HEK293 (cell line): Measurements from ENCODE around the gene UBA3.

Source experiments
- CTCF ChIA-PET: fragments of 350-600 bp; formaldehyde crosslinking; extraction: SDS; loops from one replicate; lab custom pipeline; 2021; ENCODE audit warnings: antibody characterized with exemption; lab: Yijun Ruan, JAX
- POLR2A ChIA-PET: fragments of 300-600 bp; formaldehyde crosslinking; extraction: SDS; loops from one replicate; lab custom pipeline; 2020; ENCODE audit warnings: antibody characterized with exemption, inconsistent platforms; lab: Yijun Ruan, JAX
- H3K27ac ChIP-seq: fragments of 200-500 bp; sonication (Bioruptor generic); 2 replicates; pipeline ENCODE4 v1.5.1; 2014; ENCODE audit warnings: low read depth, low read length, control low read depth, inconsistent platforms; ENCODE audit errors: extremely low read depth
- H3K36me3 ChIP-seq, 2 experiments: fragments of 200-500 bp in 1 of 2; sonication (Bioruptor generic) in 1 of 2; 1 replicate in 1 of 2; 2 replicates in 1 of 2; pipeline ENCODE4 v1.5.1; 2014 to 2017; ENCODE audit warnings: inconsistent platforms in 2 of 2, low read length in 2 of 2; ENCODE audit not compliant: control insufficient read depth in 2 of 2, insufficient read depth in 1 of 2
- H3K4me1 ChIP-seq: fragments of 200-500 bp; sonication (Bioruptor generic); 2 replicates; pipeline ENCODE4 v1.5.1; 2014; ENCODE audit warnings: mild to moderate bottlenecking, low read length, inconsistent platforms; ENCODE audit not compliant: control insufficient read depth, insufficient read depth
- H3K4me3 ChIP-seq: 2 replicates; pipeline ENCODE4 v1.5.1; 2011; ENCODE audit warnings: low read depth, mild to moderate bottlenecking, control low read depth, low read length, moderate library complexity
- H3K9me3 ChIP-seq: fragments of 200-500 bp; sonication (Bioruptor generic); 2 replicates; pipeline ENCODE4 v1.5.1; 2014; ENCODE audit warnings: low read depth, low read length, inconsistent platforms; ENCODE audit not compliant: control insufficient read depth, insufficient read depth
- BCL11B ChIP-seq: fragments of 450-650 bp; formaldehyde crosslinking; IDR thresholded peaks from 2 replicates; pipeline ENCODE4 v1.5.1; 2016; ENCODE audit warnings: low read depth, missing biosample characterization, missing genetic modification characterization
- KLF7 ChIP-seq: fragments of 450-650 bp; formaldehyde crosslinking; IDR thresholded peaks from 2 replicates; pipeline ENCODE4 v1.5.1; 2016; ENCODE audit warnings: missing biosample characterization, missing genetic modification characterization, borderline replicate concordance
- MEIS1 ChIP-seq: sonication (generic); formaldehyde crosslinking; IDR thresholded peaks from 2 replicates; pipeline ENCODE4 v1.8.1; 2022; ENCODE audit warnings: missing genetic modification reagents, mild to moderate bottlenecking, borderline replicate concordance
- SCRT1 ChIP-seq: fragments of 450-650 bp; formaldehyde crosslinking; IDR thresholded peaks from 2 replicates; pipeline ENCODE4 v1.5.1; 2016; ENCODE audit warnings: missing biosample characterization, missing genetic modification characterization, borderline replicate concordance
- SCRT2 ChIP-seq: fragments of 450-650 bp; formaldehyde crosslinking; IDR thresholded peaks from 2 replicates; pipeline ENCODE4 v1.5.1; 2016; ENCODE audit warnings: missing biosample characterization, missing genetic modification characterization
- TRIM28 ChIP-seq: IDR thresholded peaks from 2 replicates; pipeline ENCODE4 v1.6.1; 2011; ENCODE audit warnings: low read length, control low read depth, borderline replicate concordance
- ZEB2 ChIP-seq: fragments of 450-650 bp; formaldehyde crosslinking; IDR thresholded peaks from 2 replicates; pipeline ENCODE4 v1.5.1; 2016; ENCODE audit warnings: missing biosample characterization, missing genetic modification characterization
- ZFP37 ChIP-seq: fragments of 450-650 bp; formaldehyde crosslinking; IDR thresholded peaks from 2 replicates; pipeline ENCODE4 v1.5.1; 2016; ENCODE audit warnings: missing biosample characterization, missing genetic modification characterization
- ZNF10 ChIP-seq: fragments of 450-650 bp; formaldehyde crosslinking; IDR thresholded peaks from 2 replicates; pipeline ENCODE4 v1.5.1; 2017; ENCODE audit warnings: missing biosample characterization, missing genetic modification characterization
- ZNF114 ChIP-seq: fragments of 450-650 bp; formaldehyde crosslinking; IDR thresholded peaks from 2 replicates; pipeline ENCODE4 v1.5.0; 2017; ENCODE audit warnings: missing biosample characterization, missing genetic modification characterization
- ZNF132 ChIP-seq: fragments of 450-650 bp; formaldehyde crosslinking; IDR thresholded peaks from 2 replicates; pipeline ENCODE4 v1.5.1; 2017; ENCODE audit warnings: missing biosample characterization, missing genetic modification characterization, borderline replicate concordance
- ZNF184 ChIP-seq: fragments of 450-650 bp; IDR thresholded peaks from 2 replicates; pipeline ENCODE4 v1.5.1; 2018; ENCODE audit warnings: missing biosample characterization, mild to moderate bottlenecking, missing genetic modification characterization
- ZNF23 ChIP-seq: fragments of 450-650 bp; formaldehyde crosslinking; IDR thresholded peaks from 2 replicates; pipeline ENCODE4 v1.5.1; 2016; ENCODE audit warnings: missing biosample characterization, missing genetic modification characterization, borderline replicate concordance
- ZNF394 ChIP-seq: fragments of 450-650 bp; formaldehyde crosslinking; IDR thresholded peaks from 2 replicates; pipeline ENCODE4 v1.5.1; 2016; ENCODE audit warnings: missing biosample characterization, missing genetic modification characterization, mild to moderate bottlenecking, moderate library complexity, borderline replicate concordance
- ZNF621 ChIP-seq: fragments of 450-650 bp; formaldehyde crosslinking; IDR thresholded peaks from 2 replicates; pipeline ENCODE4 v1.5.1; 2017; ENCODE audit warnings: missing biosample characterization, missing genetic modification characterization
- ZNF654 ChIP-seq: fragments of 450-650 bp; formaldehyde crosslinking; IDR thresholded peaks from 2 replicates; pipeline ENCODE4 v1.5.1; 2016; ENCODE audit warnings: low read depth, missing biosample characterization, missing genetic modification characterization
- ZNF677 ChIP-seq: fragments of 450-650 bp; IDR thresholded peaks from 2 replicates; pipeline ENCODE4 v1.5.0; 2018; ENCODE audit warnings: missing biosample characterization, mild to moderate bottlenecking, missing genetic modification characterization, moderate library complexity
- ZNF785 ChIP-seq: fragments of 450-650 bp; formaldehyde crosslinking; IDR thresholded peaks from 2 replicates; pipeline ENCODE4 v1.5.1; 2016; ENCODE audit warnings: missing biosample characterization, missing genetic modification characterization
- TF ChIP-seq, protein P1 (sequence below): fragments of 450-650 bp; IDR thresholded peaks from 2 replicates; pipeline ENCODE4 v1.5.1; 2018; ENCODE audit warnings: missing biosample characterization, missing genetic modification characterization
- TF ChIP-seq, protein P2 (sequence below): fragments of 450-650 bp; formaldehyde crosslinking; IDR thresholded peaks from 2 replicates; pipeline ENCODE4 v1.5.1; 2017; ENCODE audit warnings: missing biosample characterization, missing genetic modification characterization
- TF ChIP-seq, protein P3 (sequence below): fragments of 450-650 bp; formaldehyde crosslinking; IDR thresholded peaks from 2 replicates; pipeline ENCODE4 v1.5.1; 2016; ENCODE audit warnings: missing biosample characterization, missing genetic modification characterization
- TF ChIP-seq, protein P4 (sequence below): fragments of 450-650 bp; formaldehyde crosslinking; IDR thresholded peaks from 2 replicates; pipeline ENCODE4 v1.5.1; 2016; ENCODE audit warnings: missing biosample characterization, missing genetic modification characterization
- TF ChIP-seq, protein P5 (sequence below): fragments of 450-650 bp; formaldehyde crosslinking; IDR thresholded peaks from 2 replicates; pipeline ENCODE4 v1.5.1; 2017; ENCODE audit warnings: missing biosample characterization, missing genetic modification characterization
- TF ChIP-seq, protein P6 (sequence below): fragments of 450-650 bp; formaldehyde crosslinking; IDR thresholded peaks from 2 replicates; pipeline ENCODE4 v1.5.1; 2016; ENCODE audit warnings: missing biosample characterization, missing genetic modification characterization

The UBA3 gene

DNA sequence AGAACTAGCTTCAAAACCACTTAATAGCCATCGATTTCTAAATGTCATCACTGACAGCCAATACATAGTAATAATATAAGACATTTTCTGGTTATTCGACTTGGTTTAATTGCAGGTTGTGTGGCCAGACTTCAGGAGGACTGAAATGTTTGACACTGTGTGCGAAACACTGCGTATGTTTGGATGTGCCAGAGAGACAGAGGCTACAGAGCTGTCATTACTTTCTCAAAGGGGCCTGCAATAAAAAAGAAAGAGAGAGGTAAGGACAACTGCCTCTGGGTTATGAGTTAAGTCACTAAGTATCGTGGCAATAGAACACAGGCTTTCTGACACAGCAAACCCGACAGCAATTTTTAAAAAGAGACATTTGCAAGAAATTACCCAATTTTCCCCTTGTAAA is 41.3 kb upstream of the UBA3 start:
- Histone ChIP-seq H3K4me3 (no peak overlapping the region), H3K27ac (no peak overlapping the region), H3K9me3 (no peaks in the 10 kb centered on the region), H3K4me1 (no peaks in the 10 kb centered on the region), H3K36me3 (no peaks in the 10 kb centered on the region)
- POLR2A ChIA-PET, result no interaction called here
- TF ChIP-seq ZNF114 (tag by site-specific recombination) (no peak), ZNF394 (tag by site-specific recombination) (no peak), ZFP37 (tag by site-specific recombination) (no peak), KLF7 (no peak), ZNF677 (tag by site-specific recombination) (no peak), ZNF785 (tag by site-specific recombination) (no peak), ZNF23 (no peak), ZNF132 (tag by site-specific recombination) (no peak), ZNF621 (tag by site-specific recombination) (no peak), MEIS1 (no peak)
- TF ChIP-seq, protein P1, sequence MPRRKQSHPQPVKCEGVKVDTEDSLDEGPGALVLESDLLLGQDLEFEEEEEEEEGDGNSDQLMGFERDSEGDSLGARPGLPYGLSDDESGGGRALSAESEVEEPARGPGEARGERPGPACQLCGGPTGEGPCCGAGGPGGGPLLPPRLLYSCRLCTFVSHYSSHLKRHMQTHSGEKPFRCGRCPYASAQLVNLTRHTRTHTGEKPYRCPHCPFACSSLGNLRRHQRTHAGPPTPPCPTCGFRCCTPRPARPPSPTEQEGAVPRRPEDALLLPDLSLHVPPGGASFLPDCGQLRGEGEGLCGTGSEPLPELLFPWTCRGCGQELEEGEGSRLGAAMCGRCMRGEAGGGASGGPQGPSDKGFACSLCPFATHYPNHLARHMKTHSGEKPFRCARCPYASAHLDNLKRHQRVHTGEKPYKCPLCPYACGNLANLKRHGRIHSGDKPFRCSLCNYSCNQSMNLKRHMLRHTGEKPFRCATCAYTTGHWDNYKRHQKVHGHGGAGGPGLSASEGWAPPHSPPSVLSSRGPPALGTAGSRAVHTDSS (tag by site-specific recombination), result no peak
- TF ChIP-seq, protein P2, sequence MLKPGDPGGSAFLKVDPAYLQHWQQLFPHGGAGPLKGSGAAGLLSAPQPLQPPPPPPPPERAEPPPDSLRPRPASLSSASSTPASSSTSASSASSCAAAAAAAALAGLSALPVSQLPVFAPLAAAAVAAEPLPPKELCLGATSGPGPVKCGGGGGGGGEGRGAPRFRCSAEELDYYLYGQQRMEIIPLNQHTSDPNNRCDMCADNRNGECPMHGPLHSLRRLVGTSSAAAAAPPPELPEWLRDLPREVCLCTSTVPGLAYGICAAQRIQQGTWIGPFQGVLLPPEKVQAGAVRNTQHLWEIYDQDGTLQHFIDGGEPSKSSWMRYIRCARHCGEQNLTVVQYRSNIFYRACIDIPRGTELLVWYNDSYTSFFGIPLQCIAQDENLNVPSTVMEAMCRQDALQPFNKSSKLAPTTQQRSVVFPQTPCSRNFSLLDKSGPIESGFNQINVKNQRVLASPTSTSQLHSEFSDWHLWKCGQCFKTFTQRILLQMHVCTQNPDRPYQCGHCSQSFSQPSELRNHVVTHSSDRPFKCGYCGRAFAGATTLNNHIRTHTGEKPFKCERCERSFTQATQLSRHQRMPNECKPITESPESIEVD (tag by site-specific recombination), result no peak
- TF ChIP-seq, protein P3, sequence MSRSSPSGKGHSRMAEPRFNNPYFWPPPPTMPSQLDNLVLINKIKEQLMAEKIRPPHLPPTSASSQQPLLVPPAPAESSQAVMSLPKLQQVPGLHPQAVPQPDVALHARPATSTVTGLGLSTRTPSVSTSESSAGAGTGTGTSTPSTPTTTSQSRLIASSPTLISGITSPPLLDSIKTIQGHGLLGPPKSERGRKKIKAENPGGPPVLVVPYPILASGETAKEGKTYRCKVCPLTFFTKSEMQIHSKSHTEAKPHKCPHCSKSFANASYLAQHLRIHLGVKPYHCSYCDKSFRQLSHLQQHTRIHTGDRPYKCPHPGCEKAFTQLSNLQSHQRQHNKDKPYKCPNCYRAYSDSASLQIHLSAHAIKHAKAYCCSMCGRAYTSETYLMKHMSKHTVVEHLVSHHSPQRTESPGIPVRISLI (tag by site-specific recombination), result no peak
- CTCF ChIA-PET, result interaction anchor here (0.6 to 4.1 kb wide), 24 partner anchors 9 to 547 kb away, joined by 3 to 42 read pairs (median 4); partner anchors contain the start of gene ARL6IP5

DNA sequence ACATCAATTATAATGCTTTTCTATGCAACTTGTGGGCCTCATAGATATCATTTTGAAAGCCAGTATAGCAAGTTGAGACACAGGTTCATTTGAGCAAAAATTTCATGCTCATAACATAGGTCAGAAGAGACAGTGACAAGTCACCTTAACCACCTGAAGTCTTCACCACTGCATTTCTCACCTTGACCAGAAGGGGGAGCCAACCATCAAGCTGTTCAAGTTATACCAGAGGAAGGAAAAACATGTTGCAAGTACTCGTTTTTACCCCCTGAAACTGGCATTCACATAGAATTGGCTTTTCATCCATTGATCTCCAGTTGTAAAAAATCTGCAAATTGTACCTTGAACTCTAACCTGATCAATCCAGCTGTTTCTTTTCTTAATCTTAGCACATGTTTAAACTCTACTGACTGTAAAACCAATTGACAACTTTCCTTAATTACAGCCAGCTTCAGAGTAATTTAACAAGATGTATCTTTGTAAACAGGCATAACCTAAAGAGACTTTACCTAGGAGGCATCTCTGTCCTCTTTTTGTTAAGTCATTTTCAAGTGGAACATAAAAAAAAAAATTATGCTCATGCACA is 40.8 kb upstream of the UBA3 start:
- CTCF ChIA-PET, result interaction anchor here (0.6 to 4.1 kb wide), 30 partner anchors 10 to 547 kb away, joined by 3 to 42 read pairs (median 4); partner anchors contain the start of gene ARL6IP5
- TF ChIP-seq ZNF10, result no peak
- TF ChIP-seq ZEB2 (tag by site-specific recombination), result peak; percentile 29; the same call in 1 of the 2 replicates
- TF ChIP-seq ZNF184 (tag by site-specific recombination), result no peak
- peak; percentile 61 for TF ChIP-seq SCRT2 (tag by site-specific recombination)
- TF ChIP-seq, protein P4, sequence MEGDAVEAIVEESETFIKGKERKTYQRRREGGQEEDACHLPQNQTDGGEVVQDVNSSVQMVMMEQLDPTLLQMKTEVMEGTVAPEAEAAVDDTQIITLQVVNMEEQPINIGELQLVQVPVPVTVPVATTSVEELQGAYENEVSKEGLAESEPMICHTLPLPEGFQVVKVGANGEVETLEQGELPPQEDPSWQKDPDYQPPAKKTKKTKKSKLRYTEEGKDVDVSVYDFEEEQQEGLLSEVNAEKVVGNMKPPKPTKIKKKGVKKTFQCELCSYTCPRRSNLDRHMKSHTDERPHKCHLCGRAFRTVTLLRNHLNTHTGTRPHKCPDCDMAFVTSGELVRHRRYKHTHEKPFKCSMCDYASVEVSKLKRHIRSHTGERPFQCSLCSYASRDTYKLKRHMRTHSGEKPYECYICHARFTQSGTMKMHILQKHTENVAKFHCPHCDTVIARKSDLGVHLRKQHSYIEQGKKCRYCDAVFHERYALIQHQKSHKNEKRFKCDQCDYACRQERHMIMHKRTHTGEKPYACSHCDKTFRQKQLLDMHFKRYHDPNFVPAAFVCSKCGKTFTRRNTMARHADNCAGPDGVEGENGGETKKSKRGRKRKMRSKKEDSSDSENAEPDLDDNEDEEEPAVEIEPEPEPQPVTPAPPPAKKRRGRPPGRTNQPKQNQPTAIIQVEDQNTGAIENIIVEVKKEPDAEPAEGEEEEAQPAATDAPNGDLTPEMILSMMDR (tag by site-specific recombination), result peak; percentile 58; the same call in 1 of the 2 replicates
- TF ChIP-seq, protein P5, sequence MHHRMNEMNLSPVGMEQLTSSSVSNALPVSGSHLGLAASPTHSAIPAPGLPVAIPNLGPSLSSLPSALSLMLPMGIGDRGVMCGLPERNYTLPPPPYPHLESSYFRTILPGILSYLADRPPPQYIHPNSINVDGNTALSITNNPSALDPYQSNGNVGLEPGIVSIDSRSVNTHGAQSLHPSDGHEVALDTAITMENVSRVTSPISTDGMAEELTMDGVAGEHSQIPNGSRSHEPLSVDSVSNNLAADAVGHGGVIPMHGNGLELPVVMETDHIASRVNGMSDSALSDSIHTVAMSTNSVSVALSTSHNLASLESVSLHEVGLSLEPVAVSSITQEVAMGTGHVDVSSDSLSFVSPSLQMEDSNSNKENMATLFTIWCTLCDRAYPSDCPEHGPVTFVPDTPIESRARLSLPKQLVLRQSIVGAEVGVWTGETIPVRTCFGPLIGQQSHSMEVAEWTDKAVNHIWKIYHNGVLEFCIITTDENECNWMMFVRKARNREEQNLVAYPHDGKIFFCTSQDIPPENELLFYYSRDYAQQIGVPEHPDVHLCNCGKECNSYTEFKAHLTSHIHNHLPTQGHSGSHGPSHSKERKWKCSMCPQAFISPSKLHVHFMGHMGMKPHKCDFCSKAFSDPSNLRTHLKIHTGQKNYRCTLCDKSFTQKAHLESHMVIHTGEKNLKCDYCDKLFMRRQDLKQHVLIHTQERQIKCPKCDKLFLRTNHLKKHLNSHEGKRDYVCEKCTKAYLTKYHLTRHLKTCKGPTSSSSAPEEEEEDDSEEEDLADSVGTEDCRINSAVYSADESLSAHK (tag by site-specific recombination), result 0 out of 2 replicates have a peak, but pooled peaks have one; percentile 13
- TF ChIP-seq, protein P6, sequence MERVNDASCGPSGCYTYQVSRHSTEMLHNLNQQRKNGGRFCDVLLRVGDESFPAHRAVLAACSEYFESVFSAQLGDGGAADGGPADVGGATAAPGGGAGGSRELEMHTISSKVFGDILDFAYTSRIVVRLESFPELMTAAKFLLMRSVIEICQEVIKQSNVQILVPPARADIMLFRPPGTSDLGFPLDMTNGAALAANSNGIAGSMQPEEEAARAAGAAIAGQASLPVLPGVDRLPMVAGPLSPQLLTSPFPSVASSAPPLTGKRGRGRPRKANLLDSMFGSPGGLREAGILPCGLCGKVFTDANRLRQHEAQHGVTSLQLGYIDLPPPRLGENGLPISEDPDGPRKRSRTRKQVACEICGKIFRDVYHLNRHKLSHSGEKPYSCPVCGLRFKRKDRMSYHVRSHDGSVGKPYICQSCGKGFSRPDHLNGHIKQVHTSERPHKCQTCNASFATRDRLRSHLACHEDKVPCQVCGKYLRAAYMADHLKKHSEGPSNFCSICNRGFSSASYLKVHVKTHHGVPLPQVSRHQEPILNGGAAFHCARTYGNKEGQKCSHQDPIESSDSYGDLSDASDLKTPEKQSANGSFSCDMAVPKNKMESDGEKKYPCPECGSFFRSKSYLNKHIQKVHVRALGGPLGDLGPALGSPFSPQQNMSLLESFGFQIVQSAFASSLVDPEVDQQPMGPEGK (tag by site-specific recombination), result no peak
- peak; percentile 71 for TF ChIP-seq ZNF654 (tag by site-specific recombination)
- no peak for TF ChIP-seq BCL11B
- TF ChIP-seq TRIM28, result peak; percentile 15; the same call in 1 of the 2 replicates
- peak; percentile 37; the same call in 1 of the 2 replicates for TF ChIP-seq SCRT1 (tag by site-specific recombination)
- POLR2A ChIA-PET, result no interaction called here
- H3K36me3 ChIP-seq, result no peaks in the 10 kb centered on the region
- no peak overlapping the region for H3K27ac ChIP-seq
- no peaks in the 10 kb centered on the region for H3K4me1 ChIP-seq
- no peaks in the 10 kb centered on the region for H3K9me3 ChIP-seq
- H3K4me3 ChIP-seq, result no peak overlapping the region
